NCI-H1436 treated with DMSO at 0.1 percent for 48 hours (cell line): ENCODE results near the gene PRKCZ.

Experiments
- DNase-seq: peaks from one replicate; lab custom pipeline; 2025; lab: John Stamatoyannopoulos, UW

PRKCZ gene

DNA sequence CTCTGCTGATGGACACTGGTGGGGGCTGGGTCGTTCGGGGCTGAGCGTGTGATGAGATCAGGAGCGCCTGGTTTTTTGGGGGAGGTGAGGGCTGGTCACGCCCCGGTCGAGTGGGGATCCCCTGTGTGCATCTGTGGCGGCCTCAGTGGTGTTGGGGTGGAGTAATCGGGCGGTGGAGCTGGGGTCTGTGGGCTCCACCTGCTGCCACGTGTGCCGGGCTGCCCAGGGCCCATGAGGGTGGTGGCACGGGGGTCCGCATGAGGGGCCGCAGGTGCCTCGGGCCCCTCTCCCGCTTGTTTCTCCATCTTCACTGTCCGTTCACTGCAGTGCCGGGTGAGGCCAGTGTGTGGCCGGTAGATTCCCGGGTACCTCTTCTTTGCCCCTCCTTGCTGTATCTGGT, 17.2 kb downstream of the PRKCZ start:
- no peak for DNase-seq

DNA sequence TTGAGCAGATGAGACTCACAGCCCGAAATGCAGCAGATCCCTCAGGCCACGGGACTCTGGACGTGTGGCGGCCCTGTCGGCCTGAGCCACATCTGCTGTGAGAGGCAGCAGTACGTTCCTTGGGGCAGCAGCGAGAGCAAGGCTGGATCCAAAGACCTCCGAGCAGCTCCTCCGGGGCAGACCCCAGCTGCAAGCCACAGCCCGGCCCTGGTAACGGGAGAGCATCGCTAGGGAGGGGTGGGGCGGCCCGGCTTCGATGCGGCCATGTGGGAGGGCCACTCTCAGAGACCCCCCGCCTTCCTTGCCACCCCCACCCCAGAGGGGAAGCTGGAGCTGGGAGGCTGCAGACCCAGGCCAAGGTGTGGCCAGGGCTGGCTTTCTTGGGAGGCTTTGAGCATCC, 17.8 kb downstream of the PRKCZ start:
- no peak for DNase-seq

DNA sequence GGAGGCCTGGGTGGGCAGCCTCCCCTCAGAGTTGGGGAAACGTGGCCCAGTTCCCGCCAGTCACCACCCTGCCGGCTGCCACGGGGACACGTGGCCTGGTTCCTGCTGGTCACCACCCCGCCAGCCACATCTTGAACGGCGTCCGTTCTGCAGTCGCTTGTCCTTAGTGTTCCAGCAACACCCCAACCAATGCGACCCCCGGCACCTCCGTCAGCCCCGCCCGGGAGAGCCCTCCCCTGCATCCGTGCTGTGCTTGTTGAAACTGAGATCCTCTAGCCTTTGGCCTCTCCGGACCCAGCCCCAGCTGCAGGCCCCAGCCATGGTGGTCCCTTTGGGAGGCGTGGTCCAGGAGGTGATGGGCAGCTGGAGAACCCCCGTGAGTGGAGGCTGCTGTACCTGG, 18.7 kb downstream of the PRKCZ start:
- DNase-seq: no peak

DNA sequence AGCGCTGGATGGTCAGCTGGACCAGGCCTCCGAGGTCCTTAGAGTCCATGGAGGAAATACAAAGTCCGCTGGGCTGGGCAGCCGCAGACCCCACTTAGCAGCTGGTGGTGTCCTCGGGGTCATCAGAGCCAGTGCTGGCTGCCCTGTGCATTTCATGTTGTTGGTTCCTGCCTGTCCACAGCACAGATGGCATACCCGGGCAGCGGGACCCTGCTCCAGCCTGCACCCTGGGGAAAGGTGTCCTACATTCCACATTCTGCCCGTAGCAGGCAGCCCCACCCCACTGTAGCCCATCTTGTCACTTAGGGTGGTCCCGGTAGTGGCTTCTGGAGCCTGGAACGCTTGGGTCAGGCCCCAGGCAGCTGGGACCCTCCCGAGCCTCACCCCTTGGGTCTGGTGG, 19.8 kb downstream of the PRKCZ start:
- DNase-seq: no peak

DNA sequence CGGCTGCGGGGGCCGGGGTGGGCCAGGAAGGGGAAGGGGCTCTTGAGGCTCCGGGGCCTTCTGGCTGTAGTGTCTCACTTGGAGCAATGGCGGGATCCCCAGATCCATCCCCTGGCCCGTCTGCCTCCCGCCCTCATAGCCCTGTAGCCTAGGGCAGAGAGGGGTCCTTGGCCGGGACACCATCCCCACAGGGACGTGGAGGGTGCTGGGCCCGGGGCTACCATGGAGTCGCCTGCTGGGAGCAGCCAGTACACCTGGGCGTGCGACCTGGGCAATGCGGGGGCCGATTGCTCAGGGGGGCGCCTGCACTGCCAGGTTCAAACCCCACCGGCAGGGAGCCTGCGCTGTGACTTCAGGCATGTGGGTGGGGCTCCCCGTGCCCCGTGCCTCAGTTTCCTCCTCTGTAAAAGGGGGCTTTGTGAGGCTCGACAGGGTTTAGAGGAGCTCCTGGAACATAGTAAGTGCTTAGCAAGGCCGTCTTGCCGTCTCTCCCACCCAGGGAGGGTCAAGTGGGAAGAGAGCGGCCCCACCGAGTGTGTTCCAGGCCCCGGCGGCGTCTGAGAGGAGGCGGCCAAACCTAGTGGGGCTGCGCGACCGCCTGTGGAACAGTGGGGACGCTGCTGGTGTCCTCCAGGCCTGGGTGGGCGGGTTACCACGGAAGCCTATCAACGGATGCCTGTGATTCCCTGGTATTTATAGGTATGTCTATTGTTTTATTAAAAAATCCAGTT, 20.8 kb downstream of the PRKCZ start:
- DNase-seq: no peak

DNA sequence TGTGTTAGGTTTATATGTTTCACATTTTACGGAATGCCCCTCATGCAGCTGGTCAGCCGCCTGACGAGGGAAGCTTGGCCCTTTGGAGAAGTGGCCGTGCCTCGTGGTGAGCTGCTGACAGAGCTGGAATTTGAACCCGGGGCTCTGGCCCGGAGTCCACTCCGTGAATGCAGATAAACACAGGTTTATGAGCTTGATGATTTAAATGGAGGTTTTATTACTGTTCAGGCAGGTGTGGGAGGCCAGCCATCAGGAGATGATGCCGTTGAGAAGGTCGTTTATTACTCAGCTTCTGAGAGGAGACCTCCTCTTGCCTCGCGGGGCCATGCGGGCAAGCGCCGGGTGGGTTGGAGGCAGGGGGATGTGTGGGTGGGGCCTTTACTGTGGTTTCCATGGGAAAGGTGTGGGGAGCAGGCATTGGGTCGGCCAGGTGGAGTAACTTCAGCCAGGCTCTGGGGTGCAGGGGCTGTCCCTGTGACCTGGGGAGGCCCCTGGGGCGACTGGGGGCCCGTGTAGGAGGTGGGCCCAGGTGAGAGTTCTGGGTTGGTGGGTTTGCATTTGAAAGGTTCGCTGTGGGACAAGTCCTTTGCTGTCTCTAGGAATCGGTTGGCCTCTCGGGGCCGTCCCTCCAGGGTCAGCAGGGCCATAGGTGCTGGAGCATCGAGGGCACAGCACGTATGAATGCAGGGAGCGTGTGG, 22.0 kb downstream of the PRKCZ start:
- no peak for DNase-seq

DNA sequence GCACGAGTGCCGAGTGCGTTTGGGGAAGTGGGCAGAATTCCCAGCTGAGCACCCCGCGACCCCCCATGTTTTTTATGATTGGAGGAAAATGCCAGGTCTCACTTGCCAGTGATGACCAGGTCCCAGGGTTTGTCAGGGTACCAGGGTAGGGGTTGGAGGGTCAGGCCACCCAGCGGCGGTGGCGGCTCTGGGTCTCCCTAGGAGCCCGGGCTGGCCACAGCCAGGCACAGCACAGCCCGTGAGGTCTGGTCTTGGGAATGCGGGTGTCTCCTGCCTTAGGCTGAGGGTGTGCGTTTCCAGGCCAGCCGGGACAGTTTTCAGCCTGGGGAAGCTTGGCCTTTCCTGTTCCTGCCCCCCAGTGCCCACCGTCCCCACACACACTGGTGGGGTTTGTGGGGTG, 22.7 kb downstream of the PRKCZ start:
- no peak for DNase-seq

DNA sequence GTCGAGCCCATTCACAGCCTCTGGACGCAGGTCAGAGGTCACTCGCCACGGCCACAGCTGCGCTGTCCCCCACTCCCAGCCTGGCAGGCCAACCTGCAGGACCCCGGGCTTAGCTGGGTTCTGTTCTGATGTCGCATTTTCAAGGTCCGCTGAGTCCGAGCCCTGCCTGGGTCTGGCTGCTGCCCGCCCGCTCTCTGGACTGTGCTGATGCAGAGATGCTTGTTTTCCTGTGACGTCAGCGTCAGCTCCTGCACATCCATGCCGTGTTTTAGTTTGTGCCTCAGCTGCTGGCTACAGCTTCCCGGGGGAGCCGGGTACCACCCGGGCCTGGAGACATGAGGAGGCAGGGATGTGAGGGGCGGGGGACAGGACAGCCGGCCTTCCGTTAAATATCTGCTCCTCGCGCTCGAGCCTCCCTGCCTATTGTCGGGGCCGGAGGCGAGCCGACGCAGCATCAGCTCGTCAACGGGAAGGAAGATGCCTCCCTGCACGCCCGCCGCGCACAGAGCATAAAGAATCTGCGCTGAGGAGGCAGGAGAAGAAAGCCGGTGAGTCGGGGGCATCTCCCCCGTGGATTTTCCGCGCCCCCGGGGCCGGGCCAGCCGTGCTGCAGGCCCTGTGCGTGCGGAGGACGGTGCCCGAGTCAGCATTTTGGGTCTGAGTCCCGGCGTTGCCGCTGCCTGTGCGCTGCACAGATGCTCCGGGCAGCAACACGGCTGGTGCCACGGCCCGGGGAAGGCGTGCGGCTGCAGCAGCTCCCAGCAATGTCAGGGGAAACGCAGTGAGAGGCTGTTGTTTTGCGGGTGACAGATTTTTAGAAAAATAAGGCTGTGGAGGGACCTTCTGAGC, 23.4 kb downstream of the PRKCZ start:
- no peak for DNase-seq

DNA sequence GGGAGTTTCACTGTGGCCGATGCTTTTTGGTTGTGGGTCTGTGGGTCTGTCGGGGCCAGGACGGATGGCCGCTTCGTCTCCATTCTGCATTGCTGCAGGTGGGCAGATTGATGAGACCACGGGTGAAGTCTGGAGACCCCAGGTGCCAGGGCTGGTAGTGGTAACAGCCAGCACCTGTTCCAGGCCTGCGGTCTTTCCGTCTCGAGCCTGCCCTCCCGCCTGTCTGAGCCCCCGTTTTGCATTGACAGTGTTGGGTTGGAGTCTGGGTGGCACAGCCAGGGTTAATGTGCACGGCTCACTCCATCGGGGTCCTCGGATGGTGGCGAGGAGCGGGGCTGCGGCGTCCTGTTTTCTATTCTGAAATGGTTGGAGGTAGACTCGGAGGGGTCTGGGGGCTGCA, 24.2 kb downstream of the PRKCZ start:
- DNase-seq: no peak

DNA sequence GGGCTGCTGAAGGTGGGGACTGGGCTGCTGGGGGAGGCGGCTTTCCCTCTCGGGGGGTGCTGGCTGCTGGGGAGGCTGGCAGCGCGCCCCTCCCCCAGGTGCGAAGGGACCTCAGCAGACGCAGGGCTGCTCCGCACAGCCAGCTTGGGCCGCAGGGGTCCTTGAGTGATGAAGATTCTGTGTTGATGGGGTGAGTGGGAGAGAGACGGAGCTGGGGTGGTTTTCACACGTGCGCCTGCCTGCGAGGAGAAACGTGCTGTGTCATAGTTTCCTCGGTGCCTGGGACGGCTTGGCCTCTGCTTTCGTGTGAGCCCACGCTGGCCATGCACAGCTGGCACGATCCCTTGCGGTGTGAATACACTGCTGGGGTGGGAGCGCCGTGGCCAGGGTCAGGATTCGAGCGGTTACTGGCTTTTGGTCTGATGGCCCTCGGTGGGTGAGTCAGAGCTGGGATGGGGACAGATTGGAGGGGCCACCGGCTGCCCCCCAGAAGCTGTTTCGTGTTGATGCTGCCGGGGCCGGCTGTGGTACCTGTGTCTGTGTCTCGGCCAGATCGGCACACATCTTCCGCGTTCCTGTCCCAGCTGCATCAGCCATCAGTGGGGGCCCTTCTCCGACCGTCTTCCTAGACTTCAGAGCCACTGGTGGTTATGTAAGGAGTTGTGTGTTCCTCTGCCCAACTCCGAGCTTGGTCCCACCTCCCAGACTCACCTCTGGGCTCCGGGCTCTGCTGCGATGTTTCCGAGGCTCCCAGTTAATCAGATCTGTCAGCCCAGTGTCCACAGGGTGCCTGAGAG, 24.9 kb downstream of the PRKCZ start:
- no peak for DNase-seq

DNA sequence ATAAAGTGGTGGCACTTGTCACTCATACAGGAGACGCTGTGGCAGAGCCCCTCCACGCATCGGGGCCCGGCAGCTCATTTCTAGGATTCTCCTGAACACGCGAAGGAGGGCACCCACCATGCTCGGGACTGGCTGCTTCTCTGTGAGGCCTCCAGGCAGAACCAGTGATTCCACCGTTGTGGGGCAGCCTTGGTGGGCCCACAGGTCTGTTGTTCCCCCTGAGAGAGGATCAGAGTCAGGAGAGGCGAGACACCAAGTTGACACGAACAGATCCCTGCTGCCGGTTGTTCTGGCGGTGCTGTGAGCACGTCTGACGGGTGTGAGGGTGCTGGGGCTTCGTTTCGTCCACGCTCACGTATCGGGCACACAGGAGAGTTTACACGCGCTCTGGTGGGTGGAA, 26.6 kb downstream of the PRKCZ start:
- DNase-seq: no peak

DNA sequence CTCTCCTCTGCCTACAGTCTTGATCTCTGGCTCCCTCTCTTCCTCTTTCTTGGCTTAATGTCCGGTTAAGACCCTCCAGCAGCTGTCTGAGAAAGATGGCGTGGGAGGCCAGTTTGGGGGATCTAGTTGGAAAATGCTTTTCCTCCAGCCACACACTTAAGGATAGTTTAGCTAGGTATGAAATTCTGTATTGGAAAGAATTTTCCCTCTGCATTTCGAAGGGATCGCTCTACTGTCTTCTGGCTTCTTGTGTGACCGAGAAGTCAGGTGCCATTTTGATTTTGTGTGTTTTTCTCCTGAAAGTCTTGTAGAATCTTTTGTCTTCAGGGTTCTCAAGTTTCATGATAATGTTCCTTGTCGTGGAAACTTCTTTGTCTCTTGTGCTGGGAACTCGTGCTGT, 28.0 kb downstream of the PRKCZ start:
- DNase-seq: no peak

DNA sequence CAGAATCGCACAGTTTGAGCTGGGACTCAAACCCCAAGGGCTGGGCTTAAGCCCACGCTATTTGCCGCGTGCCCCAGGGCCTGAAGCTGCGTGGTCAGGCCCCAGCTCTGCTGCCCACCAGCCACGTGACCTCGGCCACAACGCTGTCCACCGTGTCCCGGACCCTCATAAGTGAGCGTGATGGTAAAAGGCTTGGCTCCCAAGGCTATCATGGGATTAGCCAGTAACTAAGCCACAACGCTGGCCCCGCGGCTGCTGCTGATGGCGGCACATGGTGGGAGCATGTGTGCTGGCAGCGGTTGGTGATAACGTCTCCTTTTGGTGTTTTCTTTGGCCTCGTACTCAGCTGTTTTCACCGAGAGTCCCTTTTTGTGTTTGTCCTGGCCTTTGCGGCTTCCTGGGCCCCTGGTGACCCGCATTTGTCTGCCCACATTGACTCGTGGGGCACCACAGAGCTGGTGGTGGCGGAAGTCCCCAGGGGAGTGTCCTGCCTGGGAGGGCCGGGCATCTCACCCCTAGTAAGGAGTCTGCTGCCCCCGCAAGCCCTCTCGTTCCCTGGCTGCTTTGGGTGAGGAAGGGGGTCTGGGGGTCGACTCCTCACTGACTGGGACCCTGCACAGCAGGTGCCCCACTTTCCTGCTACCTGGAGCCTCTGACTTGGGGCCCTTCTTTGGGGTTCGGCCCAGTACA, 29.3 kb downstream of the PRKCZ start:
- no peak for DNase-seq

DNA sequence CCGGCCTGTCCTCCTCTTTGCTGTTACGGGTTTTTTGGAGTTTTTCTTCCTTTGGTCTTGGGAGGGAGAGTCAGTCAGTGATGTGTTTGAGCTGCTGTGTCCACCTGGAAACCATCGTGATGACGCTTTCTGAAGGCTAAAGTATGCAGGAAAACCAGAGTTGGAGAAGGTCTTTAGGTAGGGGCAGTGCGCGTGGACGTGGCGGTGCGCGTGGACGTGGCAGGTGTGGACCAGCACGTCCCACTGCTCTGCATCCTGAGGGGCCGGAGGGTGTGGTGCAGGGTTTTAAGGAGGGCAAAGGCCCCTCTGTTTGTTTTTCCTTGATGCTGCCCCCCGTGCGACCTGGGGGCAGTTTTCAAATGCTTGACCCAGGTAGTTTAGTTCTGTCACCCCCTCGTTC, 29.9 kb downstream of the PRKCZ start:
- no peak for DNase-seq

DNA sequence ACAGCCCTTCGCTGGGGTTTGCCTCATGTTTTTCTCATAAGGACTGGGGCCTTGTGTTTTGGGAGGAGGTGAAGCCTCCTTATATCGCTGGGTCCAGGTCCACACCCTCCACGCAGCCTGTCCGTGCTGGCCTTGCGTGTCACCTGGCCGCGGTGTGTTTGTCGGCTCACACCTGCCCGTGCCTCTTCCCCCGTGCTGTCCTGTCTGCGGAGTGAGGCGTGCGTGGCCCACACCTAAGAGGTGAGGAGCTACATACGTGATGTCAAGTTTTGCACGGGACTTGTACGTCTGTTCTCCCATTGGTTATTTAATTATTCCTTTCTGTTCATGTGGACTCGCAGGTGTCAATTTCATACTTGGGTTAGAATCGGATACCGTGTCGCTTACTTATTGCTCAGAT, 30.7 kb downstream of the PRKCZ start:
- no peak for DNase-seq

DNA sequence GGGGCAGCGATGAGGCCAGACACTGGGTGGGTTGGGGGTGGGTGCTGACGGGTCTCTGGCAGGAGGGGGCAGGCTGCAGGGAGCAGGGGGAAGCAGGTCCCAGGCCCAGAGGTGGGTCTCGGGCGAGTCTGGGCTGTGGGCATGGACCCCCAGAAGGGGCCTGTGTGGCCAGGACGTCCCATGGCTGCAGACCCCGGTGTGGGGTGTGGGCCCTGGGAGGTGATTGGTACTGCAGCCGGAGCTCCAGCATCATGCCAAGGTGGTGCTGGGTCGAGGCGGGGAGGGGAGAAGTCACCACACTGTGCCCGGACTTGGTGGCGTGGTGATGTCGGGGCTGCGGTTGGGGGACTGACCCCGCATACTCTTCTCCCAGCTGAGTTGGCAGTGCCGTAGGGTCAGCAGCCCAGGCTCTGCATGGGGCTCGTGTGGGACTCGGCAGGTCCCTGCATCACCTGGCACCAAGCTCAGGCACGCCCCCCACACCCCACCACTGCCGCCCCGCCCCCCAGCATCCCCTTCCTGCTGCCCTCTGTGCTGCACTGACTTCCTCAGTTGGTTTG, 31.2 kb downstream of the PRKCZ start:
- DNase-seq: no peak

DNA sequence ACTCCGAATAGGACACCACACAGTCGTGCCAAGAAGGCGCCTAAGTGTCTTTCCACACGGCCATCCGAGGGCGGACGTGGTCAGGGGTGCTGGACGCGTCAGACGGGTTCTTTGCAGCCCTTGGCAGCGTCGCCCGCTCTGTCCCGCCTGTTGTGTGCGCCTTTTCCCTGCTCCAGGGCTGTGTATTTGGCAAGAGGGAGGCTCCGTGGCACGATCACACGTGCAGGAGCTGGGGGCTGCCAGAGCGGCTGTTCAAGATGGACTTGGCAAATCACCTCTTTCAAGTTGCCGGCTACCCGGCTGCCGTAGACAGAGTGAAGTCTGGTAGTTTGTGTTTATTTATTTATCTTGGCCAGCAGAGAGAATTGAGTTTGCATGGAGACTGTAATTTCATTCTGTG, 31.9 kb downstream of the PRKCZ start:
- DNase-seq: no peak

DNA sequence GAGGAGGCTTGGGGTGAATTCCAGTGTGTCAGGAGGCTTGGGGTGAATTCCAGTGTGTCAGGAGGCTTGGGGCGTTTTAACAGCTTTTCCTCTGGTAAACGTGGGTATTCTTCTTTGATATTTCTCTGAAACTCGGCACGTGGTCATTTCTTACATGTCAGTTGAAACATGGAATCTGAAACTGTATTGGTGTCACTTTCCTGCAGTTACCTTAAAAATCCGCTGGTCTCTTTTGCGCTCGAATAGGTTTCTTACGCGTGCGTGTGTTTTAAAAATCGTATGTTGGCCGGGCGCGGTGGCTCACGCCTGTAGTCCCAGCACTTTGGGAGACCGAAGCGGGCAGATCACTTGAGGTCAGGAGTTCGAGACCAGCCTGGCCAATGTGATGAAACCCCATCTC, 33.5 kb downstream of the PRKCZ start:
- DNase-seq: no peak

DNA sequence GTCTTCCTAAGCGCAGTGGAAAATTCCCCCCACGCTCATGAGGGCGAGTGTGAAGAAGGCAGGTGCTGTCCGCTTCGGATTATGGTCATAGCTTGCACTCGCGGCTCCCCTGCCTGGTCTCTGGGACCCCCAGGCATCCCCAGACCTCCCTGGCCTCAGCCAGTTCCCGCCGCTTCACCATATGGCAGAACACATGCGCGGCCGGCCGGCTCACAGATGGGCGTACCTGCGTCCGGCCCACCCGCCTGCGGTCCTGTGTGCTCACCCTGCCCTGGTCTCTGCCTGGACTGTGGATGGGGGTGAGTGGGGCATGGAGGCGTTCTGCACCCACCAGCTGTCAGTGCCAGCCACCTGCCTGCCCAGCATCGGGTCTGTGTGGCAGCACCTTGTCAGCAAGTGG, 34.1 kb downstream of the PRKCZ start:
- no peak for DNase-seq

DNA sequence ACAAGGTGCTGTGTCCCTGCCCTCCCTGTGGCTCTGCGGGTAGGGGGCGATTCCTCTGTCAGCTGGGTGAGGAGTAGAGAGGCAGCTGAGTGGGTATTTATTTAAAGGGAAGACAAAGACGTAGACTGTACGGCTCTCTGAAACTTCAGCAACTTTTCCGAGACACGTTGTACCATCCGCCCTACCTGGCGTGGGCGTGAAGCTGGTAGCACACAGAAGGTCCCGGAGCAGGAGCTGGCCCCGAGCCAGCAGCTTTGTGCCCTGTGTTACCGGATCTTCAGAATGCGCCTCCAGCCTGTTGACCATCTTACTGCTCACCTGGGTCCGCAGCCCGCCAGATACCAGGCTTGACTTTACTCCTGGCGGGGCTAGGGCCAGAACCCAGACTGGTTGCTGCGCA, 34.9 kb downstream of the PRKCZ start:
- DNase-seq: no peak

DNA sequence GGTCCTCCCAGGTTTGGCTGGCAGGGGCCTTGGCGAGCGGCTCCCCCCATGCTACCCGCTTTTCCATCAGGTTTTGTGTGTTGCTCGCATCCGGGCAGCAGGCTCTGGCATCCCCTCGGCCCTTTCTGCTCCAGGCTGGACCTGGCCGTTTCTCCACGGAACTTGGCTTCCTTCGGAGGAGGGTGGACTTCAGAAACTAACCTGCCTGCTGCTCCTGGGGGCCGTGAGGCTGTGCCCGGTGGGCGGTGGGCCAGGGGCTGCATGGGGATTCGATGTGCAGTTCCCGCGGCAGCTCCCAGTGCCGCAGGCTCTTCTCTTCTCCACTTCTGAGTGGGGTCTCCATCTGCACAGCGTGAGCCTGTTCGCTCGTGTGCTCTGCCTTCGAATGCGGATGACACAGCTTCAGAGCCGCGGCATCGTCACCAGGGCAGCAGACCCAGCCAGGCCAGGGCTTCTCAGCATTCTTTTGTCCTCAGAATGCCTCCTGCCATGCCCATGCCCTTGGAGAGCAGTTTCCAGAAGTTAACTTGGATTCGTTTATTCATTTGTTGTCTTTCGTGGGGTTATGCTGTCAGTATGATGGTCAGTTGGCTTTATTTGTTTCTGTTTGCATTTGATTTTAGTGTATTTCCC, 36.4 kb downstream of the PRKCZ start:
- no peak for DNase-seq
